GM12891 (cell line): Measurements from ENCODE around the gene TTC7B.

Experiments used
- PAX5 ChIP-seq: IDR thresholded peaks from 2 replicates; pipeline ENCODE4 v1.6.1; 2011; ENCODE audit warnings: low read length, moderate library complexity, mild to moderate bottlenecking; ENCODE audit not compliant: insufficient read depth, severe bottlenecking
- POLR2A ChIP-seq: IDR thresholded peaks from 2 replicates; pipeline ENCODE4 v1.6.1; 2011; ENCODE audit warnings: low read depth, low read length, control low read depth
- POLR2AphosphoS5 ChIP-seq: IDR thresholded peaks from 2 replicates; pipeline ENCODE4 v1.6.1; 2011; ENCODE audit warnings: low read depth, low read length, control low read depth
- POU2F2 ChIP-seq: IDR thresholded peaks from 2 replicates; pipeline ENCODE4 v1.6.1; 2011; ENCODE audit warnings: low read depth, mild to moderate bottlenecking, control low read depth, low read length, moderate library complexity
- SPI1 ChIP-seq: IDR thresholded peaks from 2 replicates; pipeline ENCODE4 v1.6.1; 2011; ENCODE audit warnings: low read depth, low read length, control low read depth
- TAF1 ChIP-seq: IDR thresholded peaks from 2 replicates; pipeline ENCODE4 v1.6.1; 2011; ENCODE audit warnings: low read depth, low read length, control low read depth

- TF ChIP-seq POLR2A (no peak), POLR2AphosphoS5 (no peak), SPI1 (no peak), TAF1 (no peak), POU2F2 (no peak), PAX5 (no peak)
Observed at GRCh38 chr14:90644882-90645281, 171.3 kb downstream of the TTC7B start.
